Motor neuron (in vitro differentiated cells): Measurements from ENCODE around the gene ARMC2. TPM values are rescaled to one million over a fixed set of nuclear protein-coding genes. Genes with fewer than 3 reads are reported as not detected.

Experiments used
- ATAC-seq, 8 experiments: fragments of 200-7000 bp; cut with Tn5 transposase; replicated peaks in 6 of 8; 2 replicates each; pipeline ENCODE4 v1.8.0; 2021; ENCODE audit warnings: mild to moderate bottlenecking in 8 of 8, moderate library complexity in 8 of 8
- H3K27ac ChIP-seq, 2 donors: fragments of 250-450 bp; sonication (Bioruptor Pico); 2 replicates each; pipeline ENCODE4 v1.9.0; 2021; ENCODE audit warnings: antibody characterized with exemption in 2 of 2, mild to moderate bottlenecking in 2 of 2, moderate library complexity in 1 of 2
- H3K4me1 ChIP-seq, 2 donors: fragments of 250-450 bp; sonication (Bioruptor Pico); replicated peaks in 1 of 2; 2 replicates each; pipeline ENCODE4 v1.6.1; 2021; ENCODE audit warnings: antibody characterized with exemption in 2 of 2, mild to moderate bottlenecking in 2 of 2, moderate library complexity in 1 of 2
- H3K4me3 ChIP-seq, 5 donors: fragments of 250-450 bp; sonication (Bioruptor Pico); 2 replicates each; pipeline ENCODE4 v1.9.0; 2021; ENCODE audit warnings: antibody characterized with exemption in 5 of 5, mild to moderate bottlenecking in 5 of 5, moderate library complexity in 4 of 5
- WGBS, 10 experiments: fragments of 450-650 bp; shearing (Covaris generic); methylation state at CpG; one replicate each; pipeline ENCODE4 v1.0.0; 2022; 5-methylcytosine and 5-hydroxymethylcytosine counted together
- in situ Hi-C, 9 experiments: fragments of 400-800 bp; cut with MboI; loops; one replicate each; pipeline ENCODE4 v1.15.0; 2021; ENCODE audit warnings: low sequenced_read_pairs in 9 of 9, low pct_unique_long_range_greater_than_20kb in 2 of 9; ENCODE audit not compliant: unreplicated experiment in 9 of 9
- total RNA-seq, 8 experiments: library from RNA; unstranded; fragments of 300-600 nt; gene quantifications; 2 replicates each; pipeline versions ENCODE4 v1.2.3 to v1.2.4, GENCODE V29; 2022

ARMC2 gene
- total RNA-seq, 8 experiments from 2014 or later: 1.1 to 22.4 (median 6.1) TPM

- Histone ChIP-seq H3K27ac (no peak overlapping the region), H3K4me3 (no peak overlapping the region), H3K4me1 (no peaks in the 10 kb centered on the region)
- in situ Hi-C loops: no loop called here
- no peak for ATAC-seq
- WGBS, 10 experiments: 88 to 100% (median 100%) methylated on average over 1 of the region's 1 CpG; no CpG with 5 or more reads in 2 of the 10 experiments
Measured at GRCh38 chr6:108996208-108996607, 148.0 kb downstream of the ARMC2 start.

- 7 to 100% (median 91%) methylated on average over 2 to 3 of the region's 3 CpGs for WGBS, 10 experiments
- Histone ChIP-seq H3K4me3 (no peak overlapping the region), H3K27ac (no peak overlapping the region), H3K4me1 (no peaks in the 10 kb centered on the region)
- peak in 3 of 8 experiments; percentile 88 to 98 (median 90) for ATAC-seq
- in situ Hi-C loops: no loop called here
Measured at GRCh38 chr6:108998485-108998884, 150.3 kb downstream of the ARMC2 start.

- WGBS, 10 experiments: 80 to 100% (median 90%) methylated on average over 1 to 5 of the region's 5 CpGs; no CpG with 5 or more reads in 1 of the 10 experiments
- no peaks in the 10 kb centered on the region for H3K4me1 ChIP-seq
- no peak for ATAC-seq
- in situ Hi-C loops: no loop called here
- H3K4me3 ChIP-seq: no peak overlapping the region
- H3K27ac ChIP-seq: no peak overlapping the region
Measured at GRCh38 chr6:108999428-108999827, 151.2 kb downstream of the ARMC2 start.

DNA sequence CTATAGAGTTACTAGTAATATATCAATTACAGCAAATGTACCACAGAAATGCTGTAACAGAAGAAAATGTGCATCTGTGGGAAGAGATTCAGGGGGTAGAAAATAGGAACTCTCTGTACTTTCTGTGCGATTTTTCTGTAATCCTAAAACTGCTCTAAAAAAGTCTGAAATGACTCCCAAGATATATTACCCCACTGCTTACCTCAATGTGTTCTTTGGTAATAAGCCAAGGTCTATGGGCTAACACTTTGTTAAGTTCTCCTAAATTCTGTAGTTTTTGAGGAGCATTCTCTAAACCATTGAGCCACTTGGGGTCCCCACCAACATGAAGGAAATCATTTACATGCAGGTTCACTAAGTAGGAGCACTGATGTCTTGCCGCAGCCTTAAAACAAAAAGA lies 152.1 kb downstream of the ARMC2 start:
- H3K4me3 ChIP-seq: no peak overlapping the region
- no peak overlapping the region for H3K27ac ChIP-seq
- H3K4me1 ChIP-seq: no peaks in the 10 kb centered on the region
- ATAC-seq: no peak
- 91 to 100% (median 100%) methylated on average over 1 to 2 of the region's 2 CpGs for WGBS, 10 experiments
- in situ Hi-C loops: no loop called here

DNA sequence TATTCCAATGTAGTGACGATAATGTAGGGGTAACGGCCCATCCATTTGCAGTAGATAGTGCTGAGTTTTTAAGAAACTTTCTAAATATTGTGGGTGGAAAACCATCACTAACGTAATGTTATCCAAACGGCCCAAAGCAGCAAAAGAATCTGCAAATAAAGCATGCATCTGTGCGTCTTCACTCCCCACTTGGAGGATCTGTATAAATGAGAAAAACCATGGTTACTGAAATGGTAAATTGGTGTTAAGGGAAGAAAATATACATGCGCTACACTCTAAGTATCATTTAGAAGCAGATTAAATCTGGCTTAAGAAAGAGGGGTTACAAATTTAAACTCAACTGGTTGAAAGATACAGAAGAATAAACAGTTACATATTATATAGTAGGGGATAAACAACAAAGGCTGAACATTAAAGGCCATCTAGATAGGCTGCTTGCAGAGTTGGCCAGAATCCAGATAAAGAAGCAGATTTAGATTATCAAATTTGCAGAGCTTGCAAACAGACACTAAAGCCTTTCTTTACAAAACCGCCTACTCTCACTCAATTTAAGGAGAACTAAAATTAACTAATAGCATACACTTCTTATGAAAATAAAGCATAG lies 153.2 kb downstream of the ARMC2 start:
- peak in 1 of 8 experiments; percentile 17 for ATAC-seq
- H3K4me3 ChIP-seq: no peak overlapping the region
- in situ Hi-C loops: no loop called here
- WGBS, 10 experiments: 75 to 100% (median 91%) methylated on average over 4 to 7 of the region's 7 CpGs
- no peak overlapping the region for H3K27ac ChIP-seq
- H3K4me1 ChIP-seq: no peaks in the 10 kb centered on the region

GRCh38 chr6:109002051-109002697 lies 154.0 kb downstream of the ARMC2 start:
- no peak for ATAC-seq
- Histone ChIP-seq H3K27ac (no peak overlapping the region), H3K4me3 (no peak overlapping the region), H3K4me1 (peaks cover 0 to 4% of the 10 kb centered on the region in 2 donors)
- in situ Hi-C loops: no loop called here
- 14 to 94% (median 60%) methylated on average over 1 to 3 of the region's 3 CpGs; no CpG with 5 or more reads in 2 of the 10 experiments for WGBS, 10 experiments

DNA sequence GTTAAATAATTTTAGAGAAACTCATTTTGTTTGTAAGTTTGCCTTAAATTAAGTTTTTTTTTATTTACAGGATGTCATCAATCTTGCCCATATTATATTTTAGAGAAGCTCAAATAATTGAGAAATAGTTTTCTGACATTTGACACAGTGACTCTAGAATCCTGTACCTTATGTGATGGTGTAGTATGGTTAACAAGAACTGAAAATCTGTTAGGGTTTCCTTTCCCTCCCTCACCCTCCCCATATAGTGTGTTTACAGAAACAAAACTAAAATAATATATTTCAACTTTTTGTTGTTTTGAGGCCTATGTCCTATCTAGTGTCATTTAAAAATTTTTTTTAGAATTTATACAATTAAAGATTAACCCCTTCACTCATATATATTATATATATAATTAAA lies 154.7 kb downstream of the ARMC2 start:
- Histone ChIP-seq H3K27ac (no peak overlapping the region), H3K4me1 (peaks cover 0 to 6% of the 10 kb centered on the region in 2 donors), H3K4me3 (no peak overlapping the region)
- ATAC-seq: no peak
- in situ Hi-C loops: no loop called here

- no peak overlapping the region for H3K4me3 ChIP-seq
- 33 to 100% (median 67%) methylated on average over 1 of the region's 1 CpG; no CpG with 5 or more reads in 1 of the 10 experiments for WGBS, 10 experiments
- in situ Hi-C loops: no loop called here
- no peak overlapping the region for H3K27ac ChIP-seq
- peaks cover 0 to 14% of the 10 kb centered on the region in 2 donors for H3K4me1 ChIP-seq
- no peak for ATAC-seq
Measured at GRCh38 chr6:109006818-109007217, 158.6 kb downstream of the ARMC2 start.

DNA sequence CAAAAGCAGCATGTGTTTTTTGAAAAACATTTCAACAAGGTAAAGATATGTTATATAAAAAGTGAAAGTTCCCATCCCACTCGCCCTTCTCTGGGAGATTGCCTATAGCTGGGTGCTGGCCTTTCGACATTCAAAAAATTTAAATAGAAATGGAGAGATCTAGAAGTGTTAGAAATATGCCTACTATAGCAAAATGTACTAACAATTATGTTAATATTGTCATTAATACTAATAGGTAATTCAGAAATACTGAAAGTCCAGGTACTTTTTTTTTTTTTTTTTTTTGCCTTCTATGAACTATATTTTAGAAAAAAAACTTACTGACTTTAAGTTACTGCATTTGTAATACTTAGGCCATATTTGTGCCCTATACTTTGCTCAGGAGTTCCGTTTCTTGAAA lies 159.3 kb downstream of the ARMC2 start:
- ATAC-seq: no peak
- 16 to 92% (median 79%) methylated on average over 1 to 3 of the region's 3 CpGs for WGBS, 10 experiments
- Histone ChIP-seq H3K27ac (no peak overlapping the region), H3K4me1 (peaks cover 0 to 14% of the 10 kb centered on the region in 2 donors), H3K4me3 (peak overlapping the region in 1 of 5 donors; percentile 99)
- in situ Hi-C loops: no loop called here

GRCh38 chr6:109008054-109008453 lies 159.8 kb downstream of the ARMC2 start:
- 13 to 100% (median 54%) methylated on average over 1 to 4 of the region's 4 CpGs for WGBS, 10 experiments
- no peak overlapping the region for H3K27ac ChIP-seq

GRCh38 chr6:109008537-109009235 lies 160.5 kb downstream of the ARMC2 start:
- peak overlapping the region; percentile 80 to 89 for H3K27ac ChIP-seq
- ATAC-seq: peak; percentile 5 to 68 (median 58)
- peaks cover 0 to 14% of the 10 kb centered on the region in 2 donors for H3K4me1 ChIP-seq
- WGBS, 10 experiments: 0 to 40% (median 6%) methylated on average over 2 to 11 of the region's 24 CpGs
- in situ Hi-C loops: no loop called here
- peak overlapping the region; percentile 59 to 99 (median 86) for H3K4me3 ChIP-seq

More at GRCh38 chr6:109008054-109008453, 159.8 kb downstream of the ARMC2 start:
- peaks cover 0 to 14% of the 10 kb centered on the region in 2 donors for H3K4me1 ChIP-seq
- no peak for ATAC-seq
- peak overlapping the region; percentile 59 to 99 (median 86) for H3K4me3 ChIP-seq
- in situ Hi-C loops: no loop called here

GRCh38 chr6:109009236-109009961 lies 161.2 kb downstream of the ARMC2 start:
- peak overlapping the region; percentile 59 to 99 (median 86) for H3K4me3 ChIP-seq
- peak; percentile 92 to 98 (median 97) for ATAC-seq
- peaks cover 0 to 14% of the 10 kb centered on the region in 2 donors for H3K4me1 ChIP-seq
- in situ Hi-C loops: no loop called here
- 0 to 2% (median 0%) methylated on average over 1 to 28 of the region's 80 CpGs for WGBS, 10 experiments
- peak overlapping the region; percentile 80 to 89 for H3K27ac ChIP-seq
